ENCODE measurements around the gene ITPRIP.

GRCh38 chr10:104316321-104317099, 21.8 kb downstream of the ITPRIP start:
- TF ChIP-seq EZH2 (IDR thresholded peaks at IDR 0.05) (no peak), CTCF (IDR thresholded peaks at IDR 0.05 in 2 of 3, conservative IDR thresholded peaks at IDR 0.05 in 1 of 3; ENCODE audit: borderline replicate concordance in 1 of 3, insufficient read depth in 1 of 3, low read depth in 2 of 3, low read length in 2 of 3) (no peak), RAD21 (IDR thresholded peaks at IDR 0.05; ENCODE audit: low read depth) (no peak), JUND (IDR thresholded peaks at IDR 0.05) (no peak), ZBTB33 (IDR thresholded peaks at IDR 0.05; ENCODE audit: extremely low read depth, insufficient replicate concordance, low read length) (no peak), SP1 (IDR thresholded peaks at IDR 0.05; ENCODE audit: low read depth) (no peak), POLR2A (IDR thresholded peaks at IDR 0.05; ENCODE audit: borderline replicate concordance, extremely low read depth, insufficient read depth, insufficient read length) (no peak), TCF7L2 (IDR thresholded peaks at IDR 0.05; ENCODE audit: borderline replicate concordance, extremely low read depth, insufficient read depth, insufficient read length) (no peak), REST (IDR thresholded peaks at IDR 0.05; ENCODE audit: low read depth) (no peak), EZH2phosphoT487 (IDR thresholded peaks at IDR 0.05; ENCODE audit: borderline replicate concordance) (no peak), EGR1 (IDR thresholded peaks at IDR 0.05; ENCODE audit: low read depth) (no peak), CEBPB (IDR thresholded peaks at IDR 0.05; ENCODE audit: low read depth) (no peak), YY1 (IDR thresholded peaks at IDR 0.05; ENCODE audit: extremely low read depth, insufficient replicate concordance, low read depth, low read length) (no peak)

All from HCT116 (cell line).